CD4-positive, alpha-beta T cell treated with Interleukin-12 subunit alpha and Interleukin-12 subunit beta, for 1 hour (primary cell): ENCODE results near the gene LRIG1.

ENCODE experiments used
- DNase-seq: peaks from one replicate; pipeline ENCODE4 v3.0.0-alpha.2; 2020

LRIG1 gene

GRCh38 chr3:66500576-66501482 lies at the start of gene LRIG1:
TSS of gene LRIG1 (minus strand) at chr3:66501022. CDS start at chr3:66500407, 615 bp downstream.
- peak; percentile 99 for DNase-seq

- DNase-seq, result no peak
These were observed 44.0 kb upstream of the LRIG1 start for GRCh38 chr3:66544619-66545429.

GRCh38 chr3:66542153-66542552 lies 41.3 kb upstream of the LRIG1 start:
- no peak for DNase-seq

- no peak for DNase-seq
These were observed 38.7 kb upstream of the LRIG1 start for GRCh38 chr3:66539466-66539989.

- DNase-seq, result no peak
These were observed 37.6 kb upstream of the LRIG1 start for GRCh38 chr3:66538390-66538789.

GRCh38 chr3:66537735-66538134 lies 36.9 kb upstream of the LRIG1 start:
- no peak for DNase-seq

GRCh38 chr3:66536791-66537190 lies 36.0 kb upstream of the LRIG1 start:
- DNase-seq, result no peak

- DNase-seq, result no peak
These were observed 33.6 kb upstream of the LRIG1 start for GRCh38 chr3:66534304-66534845.

- no peak for DNase-seq
These were observed 31.8 kb upstream of the LRIG1 start for GRCh38 chr3:66532613-66533012.

GRCh38 chr3:66532160-66532587 lies 31.4 kb upstream of the LRIG1 start:
- no peak for DNase-seq

- no peak for DNase-seq
These were observed 30.4 kb upstream of the LRIG1 start for GRCh38 chr3:66531256-66531655.

GRCh38 chr3:66527246-66527645 lies 26.4 kb upstream of the LRIG1 start:
- no peak for DNase-seq

- DNase-seq, result no peak
These were observed 24.9 kb upstream of the LRIG1 start for GRCh38 chr3:66525771-66526170.

GRCh38 chr3:66520724-66521123 lies 19.9 kb upstream of the LRIG1 start:
- no peak for DNase-seq

GRCh38 chr3:66518644-66519043 lies 17.8 kb upstream of the LRIG1 start:
- DNase-seq, result no peak

GRCh38 chr3:66518126-66518525 lies 17.3 kb upstream of the LRIG1 start:
- DNase-seq, result no peak

- DNase-seq, result no peak
These were observed 16.4 kb upstream of the LRIG1 start for GRCh38 chr3:66517241-66517640.

GRCh38 chr3:66508461-66508860 lies 7.6 kb upstream of the LRIG1 start:
- no peak for DNase-seq

GRCh38 chr3:66507423-66508260 lies 6.8 kb upstream of the LRIG1 start:
- DNase-seq, result no peak

GRCh38 chr3:66506154-66506553 lies 5.3 kb upstream of the LRIG1 start:
- DNase-seq, result no peak

- DNase-seq, result no peak
These were observed 4.2 kb upstream of the LRIG1 start for GRCh38 chr3:66504850-66505641.

- DNase-seq, result no peak
These were observed 2.2 kb upstream of the LRIG1 start for GRCh38 chr3:66502981-66503380.
